Stimulated activated CD4-positive, alpha-beta T cell treated with anti-CD3 and anti-CD28 coated beads, TNF-alpha, amount 100 ng/mL, for 48 hours (primary cell): ENCODE measurements around the gene COA6.

Experiments
- DNase-seq, 3 donors: peaks; one replicate each; pipeline ENCODE4 v3.0.0-alpha.2; 2020; ENCODE audit warnings: low read depth in 3 of 3

Gene COA6

GRCh38 chr1:234409328-234409727, 36.1 kb downstream of the COA6 start:
- no peak for DNase-seq

- DNase-seq = no peak
These were observed 39.6 kb downstream of the COA6 start for GRCh38 chr1:234412830-234413229.

- DNase-seq = no peak
These were observed 40.2 kb downstream of the COA6 start for GRCh38 chr1:234413485-234413884.

- DNase-seq = no peak
These were observed 40.7 kb downstream of the COA6 start for GRCh38 chr1:234413990-234414389.

GRCh38 chr1:234427950-234428646, 54.8 kb downstream of the COA6 start:
- no peak for DNase-seq

GRCh38 chr1:234429434-234429806, 56.2 kb downstream of the COA6 start:
- DNase-seq = no peak

- DNase-seq = no peak
These were observed 57.4 kb downstream of the COA6 start for GRCh38 chr1:234430691-234431090.

- DNase-seq = no peak
These were observed 58.0 kb downstream of the COA6 start for GRCh38 chr1:234431255-234431654.

- DNase-seq = no peak
These were observed 60.5 kb downstream of the COA6 start for GRCh38 chr1:234433563-234434285.
